MM.1S (cell line): ENCODE results near the gene CCDC14.

Experiments used
- DNase-seq: peaks from one replicate; pipeline ENCODE4 v3.0.0-alpha.2; 2015
- H2AFZ ChIP-seq: fragments of 300-600 bp; sonication (generic); 2 replicates; pipeline ENCODE4 v1.6.0; 2016; ENCODE audit warnings: antibody characterized with exemption, low read length
- H3F3A ChIP-seq: fragments of 300-600 bp; sonication (generic); 2 replicates; pipeline ENCODE4 v1.6.1; 2016; ENCODE audit warnings: mild to moderate bottlenecking, antibody characterized with exemption, low read length, moderate library complexity, mixed read lengths; ENCODE audit not compliant: insufficient read depth
- H3K27ac ChIP-seq: fragments of 300-600 bp; sonication (generic); 2 replicates; pipeline ENCODE4 v1.5.1; 2016; ENCODE audit warnings: mild to moderate bottlenecking, low read length
- H3K27me3 ChIP-seq: fragments of 300-600 bp; sonication (generic); replicated peaks from 2 replicates; pipeline ENCODE4 v1.6.0; 2016; ENCODE audit warnings: low read length; ENCODE audit not compliant: insufficient read depth
- H3K36me3 ChIP-seq: fragments of 300-600 bp; sonication (generic); replicated peaks from 2 replicates; pipeline ENCODE4 v1.6.1; 2016; ENCODE audit warnings: mild to moderate bottlenecking, low read length, mixed read lengths; ENCODE audit not compliant: insufficient read depth
- H3K4me1 ChIP-seq: fragments of 300-600 bp; sonication (generic); 2 replicates; pipeline ENCODE4 v1.6.1; 2016; ENCODE audit warnings: low read length, mixed read lengths
- H3K4me2 ChIP-seq: fragments of 300-600 bp; sonication (generic); 2 replicates; pipeline ENCODE4 v1.6.0; 2016; ENCODE audit warnings: low read depth, low read length
- H3K4me3 ChIP-seq: fragments of 300-600 bp; sonication (generic); 2 replicates; pipeline ENCODE4 v1.5.1; 2016; ENCODE audit warnings: low read length, mixed read lengths
- H3K79me2 ChIP-seq: fragments of 300-600 bp; sonication (generic); 2 replicates; pipeline ENCODE4 v1.6.1; 2016; ENCODE audit warnings: mixed run types, low read length, mixed read lengths
- H3K9ac ChIP-seq: fragments of 300-600 bp; sonication (generic); 2 replicates; pipeline ENCODE4 v1.6.1; 2016; ENCODE audit warnings: low read length, mixed read lengths
- H3K9me2 ChIP-seq: fragments of 300-600 bp; sonication (generic); replicated peaks from 2 replicates; pipeline ENCODE4 v1.6.1; 2016; ENCODE audit warnings: mild to moderate bottlenecking, low read length, mixed read lengths; ENCODE audit not compliant: insufficient read depth
- H3K9me3 ChIP-seq: fragments of 300-600 bp; sonication (generic); replicated peaks from 2 replicates; pipeline ENCODE4 v1.6.1; 2016; ENCODE audit warnings: mild to moderate bottlenecking, low read length, mixed read lengths; ENCODE audit not compliant: insufficient read depth
- H4K20me1 ChIP-seq: fragments of 300-600 bp; sonication (generic); 2 replicates; pipeline ENCODE4 v1.6.1; 2016; ENCODE audit warnings: mild to moderate bottlenecking, low read length, moderate library complexity, mixed read lengths; ENCODE audit not compliant: insufficient read depth
- CTCF ChIP-seq: fragments of 300-600 bp; sonication (generic); IDR thresholded peaks from 2 replicates; pipeline ENCODE4 v1.5.1; 2016; ENCODE audit warnings: antibody characterized with exemption, low read length, mixed read lengths
- EZH2 ChIP-seq: fragments of 300-600 bp; sonication (generic); optimal IDR thresholded peaks from 2 replicates; pipeline ENCODE3; 2017; ENCODE audit warnings: low read depth, mild to moderate bottlenecking, antibody characterized with exemption, low read length, mixed read lengths
- EZH2phosphoT487 ChIP-seq: fragments of 300-600 bp; sonication (generic); IDR thresholded peaks from 2 replicates; pipeline ENCODE4 v1.6.1; 2018; ENCODE audit warnings: antibody characterized with exemption, low read length

CCDC14 gene

GRCh38 chr3:123952844-123953520, 8.0 kb downstream of the CCDC14 start:
- Histone ChIP-seq H3K4me2 (no peak overlapping the region), H3K36me3 (no peaks in the 10 kb centered on the region; the same call in 1 of the 2 replicates), H3K9me2 (no peaks in the 10 kb centered on the region)

GRCh38 chr3:123951522-123952447, 9.2 kb downstream of the CCDC14 start:
- H2AFZ ChIP-seq = no peak overlapping the region
- H3K79me2 ChIP-seq = no peaks in the 10 kb centered on the region; the same call in 1 of the 2 replicates
- TF ChIP-seq CTCF (no peak), EZH2phosphoT487 (no peak), EZH2 (no peak)
- no peaks in the 10 kb centered on the region for H3K9me2 ChIP-seq
- H3K36me3 ChIP-seq = peaks cover 3% of the 10 kb centered on the region; the same call in 1 of the 2 replicates
- peaks cover 13% of the 10 kb centered on the region for H3K4me1 ChIP-seq
- H3K4me2 ChIP-seq = no peak overlapping the region
- H4K20me1 ChIP-seq = no peaks in the 10 kb centered on the region
- H3K27ac ChIP-seq = no peak overlapping the region
- H3K9me3 ChIP-seq = no peaks in the 10 kb centered on the region
- no peaks in the 10 kb centered on the region for H3F3A ChIP-seq
- H3K27me3 ChIP-seq = no peaks in the 10 kb centered on the region
- no peak overlapping the region for H3K9ac ChIP-seq
- DNase-seq = no peak
- H3K4me3 ChIP-seq = no peak overlapping the region

More at GRCh38 chr3:123952844-123953520, 8.0 kb downstream of the CCDC14 start:
- Histone ChIP-seq H3F3A (no peaks in the 10 kb centered on the region), H4K20me1 (no peaks in the 10 kb centered on the region), H2AFZ (no peak overlapping the region), H3K9me3 (no peaks in the 10 kb centered on the region), H3K79me2 (peaks cover 7% of the 10 kb centered on the region; the same call in 1 of the 2 replicates), H3K27me3 (no peaks in the 10 kb centered on the region), H3K4me3 (no peak overlapping the region), H3K4me1 (peaks cover 13% of the 10 kb centered on the region), H3K9ac (no peak overlapping the region), H3K27ac (no peak overlapping the region)
- TF ChIP-seq CTCF (no peak), EZH2phosphoT487 (no peak), EZH2 (no peak)
- no peak for DNase-seq

GRCh38 chr3:123949641-123950040, 11.4 kb downstream of the CCDC14 start:
- H2AFZ ChIP-seq = no peak overlapping the region
- no peak overlapping the region for H3K27ac ChIP-seq
- H3K9me3 ChIP-seq = no peaks in the 10 kb centered on the region
- TF ChIP-seq CTCF (no peak), EZH2 (no peak)
- no peak overlapping the region for H3K4me2 ChIP-seq
- H3K4me3 ChIP-seq = no peak overlapping the region
- H3K36me3 ChIP-seq = peaks cover 6% of the 10 kb centered on the region; the same call in 1 of the 2 replicates
- H3K4me1 ChIP-seq = peaks cover 13% of the 10 kb centered on the region
- H3F3A ChIP-seq = no peaks in the 10 kb centered on the region
- H4K20me1 ChIP-seq = no peaks in the 10 kb centered on the region
- no peaks in the 10 kb centered on the region for H3K9me2 ChIP-seq
- H3K79me2 ChIP-seq = no peaks in the 10 kb centered on the region; the same call in 1 of the 2 replicates
- H3K27me3 ChIP-seq = no peaks in the 10 kb centered on the region
- H3K9ac ChIP-seq = no peak overlapping the region
- no peak for DNase-seq
